Measurements from ENCODE around the gene TSPEAR.
"Not testable (repeated sequence)": the region's sequence is repeated elsewhere in the genome, so short reads cannot be mapped to it uniquely, and the experiment has no call there.

The TSPEAR gene

GRCh38 chr21:44640761-44641160 is 70.6 kb downstream of the TSPEAR start:
- no peak overlapping the region for H3K4me3 ChIP-seq
- H3K4me1 ChIP-seq: no peaks in the 10 kb centered on the region
- H3K9me3 ChIP-seq: peaks cover 0 to 17% (median 8%) of the 10 kb centered on the region in 3 donors
- TF ChIP-seq CTCF (IDR thresholded peaks at IDR 0.05): no peak
- no peak overlapping the region for H3K27ac ChIP-seq
- no peak for DNase-seq
- H3K27me3 ChIP-seq: peaks cover 0 to 25% of the 10 kb centered on the region in 2 donors
- no peaks in the 10 kb centered on the region for H3K36me3 ChIP-seq
- intact Hi-C loops (cut with DNase I; ENCODE audit: low total_unique reads): no loop called here

DNA sequence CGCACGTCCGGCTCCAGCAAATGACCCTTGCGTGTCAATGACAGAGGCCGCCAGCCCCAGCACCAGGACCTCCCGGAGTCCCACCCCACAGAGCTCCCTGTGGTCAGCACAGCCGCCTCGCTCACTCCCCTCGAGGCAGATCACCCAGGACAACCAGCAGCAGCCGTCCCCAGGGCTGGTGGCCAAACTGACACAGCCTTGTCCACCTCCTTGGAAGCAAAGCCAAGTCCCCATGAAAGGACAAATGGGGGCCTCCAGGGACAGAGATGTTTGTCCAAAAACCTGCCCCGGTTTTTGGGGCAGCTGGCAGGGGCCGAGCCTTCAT is 72.1 kb downstream of the TSPEAR start:
- H3K27ac ChIP-seq: no peak overlapping the region
- TF ChIP-seq CTCF (IDR thresholded peaks at IDR 0.05): no peak

GRCh38 chr21:44638506-44639330 is 72.7 kb downstream of the TSPEAR start:
- H3K36me3 ChIP-seq; H3K4me3 ChIP-seq; H3K27ac ChIP-seq; intact Hi-C loops (cut with DNase I; ENCODE audit: low total_unique reads); H3K4me1 ChIP-seq; DNase-seq: not testable (repeated sequence)
- peaks cover 0 to 11% (median 0%) of the 10 kb centered on the region in 3 donors for H3K9me3 ChIP-seq
- peaks cover 0 to 25% of the 10 kb centered on the region in 2 donors for H3K27me3 ChIP-seq

More for the DNA sequence above, 72.1 kb downstream of the TSPEAR start:
- no peak overlapping the region for H3K4me3 ChIP-seq
- H3K36me3 ChIP-seq: no peaks in the 10 kb centered on the region
- H3K4me1 ChIP-seq: no peaks in the 10 kb centered on the region
- intact Hi-C loops (cut with DNase I; ENCODE audit: low total_unique reads): no loop called here
- peaks cover 0 to 11% (median 0%) of the 10 kb centered on the region in 3 donors for H3K9me3 ChIP-seq
- no peak for DNase-seq
- peaks cover 0 to 25% of the 10 kb centered on the region in 2 donors for H3K27me3 ChIP-seq

- H3K4me1 ChIP-seq; H3K4me3 ChIP-seq; DNase-seq; H3K27ac ChIP-seq; intact Hi-C loops (cut with DNase I; ENCODE audit: low total_unique reads); H3K36me3 ChIP-seq: not testable (repeated sequence)
- Histone ChIP-seq H3K9me3 (peaks cover 0 to 13% (median 0%) of the 10 kb centered on the region in 3 donors), H3K27me3 (peaks cover 0 to 25% of the 10 kb centered on the region in 2 donors)
Observed at GRCh38 chr21:44637851-44638348, 73.5 kb downstream of the TSPEAR start.

DNA sequence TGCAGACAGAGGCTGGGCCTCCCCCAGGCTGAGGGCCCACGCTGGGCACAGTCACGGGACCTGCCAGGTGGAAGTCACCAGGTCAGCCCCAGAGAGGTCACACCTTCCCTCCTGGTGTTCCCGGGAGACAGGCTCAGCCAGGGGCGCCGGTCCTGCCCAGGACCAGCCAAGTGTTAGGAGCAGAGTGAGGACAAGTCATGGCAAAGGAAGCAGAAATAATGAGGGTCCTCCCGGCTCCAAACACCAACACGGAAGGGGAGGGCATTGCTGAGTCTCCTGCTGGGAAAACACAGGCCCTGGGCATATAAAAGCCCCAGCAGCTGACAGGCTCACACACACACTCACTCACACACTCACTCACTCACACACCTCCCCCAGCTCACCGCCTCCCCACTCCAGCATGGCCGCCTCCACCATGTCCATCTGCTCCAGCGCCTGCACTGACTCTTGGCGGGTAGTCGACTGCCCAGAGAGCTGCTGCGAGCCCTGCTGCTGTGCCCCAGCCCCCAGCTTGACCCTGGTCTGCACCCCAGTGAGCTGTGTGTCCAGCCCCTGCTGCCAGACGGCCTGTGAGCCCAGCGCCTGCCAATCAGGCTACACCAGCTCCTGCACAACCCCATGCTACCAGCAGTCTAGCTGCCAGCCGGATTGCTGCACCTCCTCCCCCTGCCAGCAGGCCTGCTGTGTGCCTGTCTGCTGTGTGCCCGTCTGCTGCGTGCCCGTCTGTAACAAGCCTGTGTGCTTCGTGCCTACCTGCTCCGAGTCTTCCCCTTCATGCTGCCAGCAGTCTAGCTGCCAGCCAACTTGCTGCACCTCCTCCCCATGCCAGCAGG is 74.1 kb downstream of the TSPEAR start, which contains the start of gene KRTAP10-10:
TSS of gene KRTAP10-10 (plus strand) at position 339 of the 833 bp plus-strand sequence. CDS start at position 401, 62 bp downstream.
- Histone ChIP-seq H3K4me3 (no peak within 1 kb of the TSS), H3K36me3 (no peaks in the 10 kb centered on the region), H3K4me1 (no peaks in the 10 kb centered on the region), H3K27me3 (peaks cover 0 to 25% of the 10 kb centered on the region in 2 donors), H3K27ac (no peak within 1 kb of the TSS), H3K9me3 (peaks cover 0 to 19% (median 3%) of the 10 kb centered on the region in 3 donors)
- DNase-seq: no peak
- TF ChIP-seq CTCF (IDR thresholded peaks at IDR 0.05): no peak
- intact Hi-C loops (cut with DNase I; ENCODE audit: low total_unique reads): no loop called here

- TF ChIP-seq CTCF (IDR thresholded peaks at IDR 0.05): no peak
- H3K27ac ChIP-seq: no peak overlapping the region
- H3K9me3 ChIP-seq: peaks cover 1 to 26% (median 11%) of the 10 kb centered on the region in 3 donors
- H3K4me3 ChIP-seq: no peak overlapping the region
- intact Hi-C loops (cut with DNase I; ENCODE audit: low total_unique reads): no loop called here
- no peaks in the 10 kb centered on the region for H3K36me3 ChIP-seq
- no peak for DNase-seq
- no peaks in the 10 kb centered on the region for H3K4me1 ChIP-seq
- H3K27me3 ChIP-seq: peaks cover 0 to 25% of the 10 kb centered on the region in 2 donors
Observed at GRCh38 chr21:44636209-44637017, 75.0 kb downstream of the TSPEAR start.

All from tibial artery (tissue), 4 donors.